Umbilical cord (tissue), 2 donors: ENCODE results near the gene PLEKHG5. TPM values are rescaled to one million over a fixed set of nuclear protein-coding genes. Genes with fewer than 3 reads are reported as not detected.
A peak's percentile ranks its signal among the peaks of the same experiment; 100 is the strongest.

Source experiments
- DNase-seq: peaks from one replicate; pipeline ENCODE4 v3.0.0-alpha.2; 2015; ENCODE audit warnings: low spot score
- total RNA-seq: library from RNA; depleted of rRNA; stranded (reverse); fragments of >200 nt; gene quantifications from one replicate; pipeline ENCODE4 v1.2.3, GENCODE V29; 2014; ENCODE audit warnings: low replicate concordance; ENCODE audit not compliant: insufficient read depth

PLEKHG5 gene, protein sequence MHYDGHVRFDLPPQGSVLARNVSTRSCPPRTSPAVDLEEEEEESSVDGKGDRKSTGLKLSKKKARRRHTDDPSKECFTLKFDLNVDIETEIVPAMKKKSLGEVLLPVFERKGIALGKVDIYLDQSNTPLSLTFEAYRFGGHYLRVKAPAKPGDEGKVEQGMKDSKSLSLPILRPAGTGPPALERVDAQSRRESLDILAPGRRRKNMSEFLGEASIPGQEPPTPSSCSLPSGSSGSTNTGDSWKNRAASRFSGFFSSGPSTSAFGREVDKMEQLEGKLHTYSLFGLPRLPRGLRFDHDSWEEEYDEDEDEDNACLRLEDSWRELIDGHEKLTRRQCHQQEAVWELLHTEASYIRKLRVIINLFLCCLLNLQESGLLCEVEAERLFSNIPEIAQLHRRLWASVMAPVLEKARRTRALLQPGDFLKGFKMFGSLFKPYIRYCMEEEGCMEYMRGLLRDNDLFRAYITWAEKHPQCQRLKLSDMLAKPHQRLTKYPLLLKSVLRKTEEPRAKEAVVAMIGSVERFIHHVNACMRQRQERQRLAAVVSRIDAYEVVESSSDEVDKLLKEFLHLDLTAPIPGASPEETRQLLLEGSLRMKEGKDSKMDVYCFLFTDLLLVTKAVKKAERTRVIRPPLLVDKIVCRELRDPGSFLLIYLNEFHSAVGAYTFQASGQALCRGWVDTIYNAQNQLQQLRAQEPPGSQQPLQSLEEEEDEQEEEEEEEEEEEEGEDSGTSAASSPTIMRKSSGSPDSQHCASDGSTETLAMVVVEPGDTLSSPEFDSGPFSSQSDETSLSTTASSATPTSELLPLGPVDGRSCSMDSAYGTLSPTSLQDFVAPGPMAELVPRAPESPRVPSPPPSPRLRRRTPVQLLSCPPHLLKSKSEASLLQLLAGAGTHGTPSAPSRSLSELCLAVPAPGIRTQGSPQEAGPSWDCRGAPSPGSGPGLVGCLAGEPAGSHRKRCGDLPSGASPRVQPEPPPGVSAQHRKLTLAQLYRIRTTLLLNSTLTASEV
- total RNA-seq, result 17.1 TPM

- no peak for DNase-seq
These were observed at the start of gene PLEKHG5 for GRCh38 chr1:6491480-6491962. PLEKHG5 (minus strand) TSS chr1:6491667; CDS start chr1:6477571, 14,096 bp downstream.

DNA sequence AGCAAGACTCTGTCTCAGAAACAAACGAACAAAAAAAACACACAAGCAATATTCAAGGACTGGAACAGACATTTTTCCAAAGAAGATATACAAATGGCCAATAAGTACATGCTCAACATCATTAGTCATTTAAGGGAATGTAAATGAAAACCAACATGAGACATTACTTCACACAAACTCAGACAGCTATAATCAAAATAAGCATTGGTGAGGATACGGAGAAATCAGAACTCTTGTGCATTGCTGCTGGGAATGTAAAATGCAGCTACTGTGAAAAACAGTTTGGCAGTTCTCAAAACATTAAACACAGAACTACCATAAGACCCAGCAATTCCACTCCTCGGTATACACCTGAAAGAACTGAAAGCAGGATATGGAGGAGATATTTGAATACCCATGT is 47.5 kb upstream of the PLEKHG5 start:
- no peak for DNase-seq

- DNase-seq, result no peak
These were observed 44.8 kb upstream of the PLEKHG5 start for GRCh38 chr1:6536291-6536690.

DNA sequence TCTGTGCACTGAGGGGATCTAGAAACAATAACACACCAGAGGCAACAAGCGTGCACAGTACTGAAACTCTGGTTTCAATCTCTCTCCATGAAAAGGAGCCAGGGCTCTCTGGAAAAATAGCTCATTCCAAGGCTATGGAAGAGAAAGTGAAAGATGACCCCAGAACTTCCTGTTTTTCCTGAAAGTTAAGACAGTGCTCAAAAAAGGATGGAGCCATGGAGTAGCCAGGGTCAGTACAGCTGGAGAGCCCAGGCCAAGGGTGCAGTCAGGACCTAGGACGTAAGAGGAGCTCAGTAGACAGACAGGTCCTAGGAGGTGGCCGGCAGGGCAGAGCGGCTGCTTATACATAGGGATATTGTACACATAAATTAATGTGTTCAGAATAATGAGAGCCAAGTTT is 43.7 kb upstream of the PLEKHG5 start:
- no peak for DNase-seq

GRCh38 chr1:6534248-6534822 is 42.9 kb upstream of the PLEKHG5 start:
- DNase-seq, result no peak

- no peak for DNase-seq
These were observed 40.5 kb upstream of the PLEKHG5 start for GRCh38 chr1:6531996-6532395.

DNA sequence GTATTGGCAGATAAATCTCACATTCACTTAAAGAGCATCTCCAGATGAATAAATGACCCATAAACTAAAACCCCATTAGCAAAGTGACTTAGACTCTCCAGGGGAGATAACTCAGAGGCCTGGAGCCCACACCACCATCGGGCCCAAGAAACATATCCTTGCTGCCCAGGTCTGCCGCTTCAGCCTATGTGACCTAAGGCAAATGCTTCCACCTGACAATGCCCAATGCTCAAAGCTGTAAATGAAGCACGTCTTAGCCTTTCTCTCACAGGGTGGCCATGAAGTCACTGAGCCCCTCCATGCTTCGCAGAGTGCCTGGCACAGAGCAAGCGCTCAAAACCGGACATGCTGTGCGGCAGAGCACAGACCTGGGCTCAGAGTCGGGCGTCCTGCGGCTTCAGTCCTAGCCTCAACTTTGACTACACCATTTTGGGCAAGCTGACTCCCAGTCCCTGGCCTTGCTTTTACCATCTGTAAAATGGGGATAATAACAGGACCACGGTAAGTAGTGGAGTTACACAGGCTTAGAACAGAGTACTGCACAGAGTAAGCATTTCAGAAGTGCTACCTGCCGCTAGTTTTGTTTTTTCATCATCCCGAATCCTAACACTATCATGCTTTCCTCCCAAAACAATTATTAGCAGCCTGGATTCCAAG is 39.2 kb upstream of the PLEKHG5 start:
- DNase-seq, result no peak

DNA sequence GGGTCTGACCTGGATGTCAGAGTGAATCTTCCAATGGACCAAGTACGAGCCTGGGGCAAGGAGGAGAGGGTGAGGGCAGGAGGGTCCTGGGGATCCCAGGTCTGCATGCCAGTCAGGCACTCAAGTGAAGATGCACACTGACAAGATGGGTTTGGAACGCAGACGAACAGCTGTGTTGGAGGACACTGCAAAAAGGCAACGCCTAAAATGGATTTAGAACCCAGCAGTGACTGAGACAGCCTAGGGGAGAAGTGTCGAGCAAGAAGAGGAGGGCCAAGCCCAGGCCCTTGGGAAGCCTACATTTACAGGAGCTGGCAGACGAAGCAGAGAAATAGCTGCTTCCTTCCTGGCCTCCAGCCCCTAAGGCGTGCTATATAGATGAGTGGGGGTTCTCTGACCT is 37.0 kb upstream of the PLEKHG5 start:
- no peak for DNase-seq

GRCh38 chr1:6526316-6526715 is 34.8 kb upstream of the PLEKHG5 start:
- no peak for DNase-seq

GRCh38 chr1:6523566-6523965 is 32.1 kb upstream of the PLEKHG5 start:
- no peak for DNase-seq

- DNase-seq, result no peak
These were observed 30.1 kb upstream of the PLEKHG5 start for GRCh38 chr1:6521536-6521935.

DNA sequence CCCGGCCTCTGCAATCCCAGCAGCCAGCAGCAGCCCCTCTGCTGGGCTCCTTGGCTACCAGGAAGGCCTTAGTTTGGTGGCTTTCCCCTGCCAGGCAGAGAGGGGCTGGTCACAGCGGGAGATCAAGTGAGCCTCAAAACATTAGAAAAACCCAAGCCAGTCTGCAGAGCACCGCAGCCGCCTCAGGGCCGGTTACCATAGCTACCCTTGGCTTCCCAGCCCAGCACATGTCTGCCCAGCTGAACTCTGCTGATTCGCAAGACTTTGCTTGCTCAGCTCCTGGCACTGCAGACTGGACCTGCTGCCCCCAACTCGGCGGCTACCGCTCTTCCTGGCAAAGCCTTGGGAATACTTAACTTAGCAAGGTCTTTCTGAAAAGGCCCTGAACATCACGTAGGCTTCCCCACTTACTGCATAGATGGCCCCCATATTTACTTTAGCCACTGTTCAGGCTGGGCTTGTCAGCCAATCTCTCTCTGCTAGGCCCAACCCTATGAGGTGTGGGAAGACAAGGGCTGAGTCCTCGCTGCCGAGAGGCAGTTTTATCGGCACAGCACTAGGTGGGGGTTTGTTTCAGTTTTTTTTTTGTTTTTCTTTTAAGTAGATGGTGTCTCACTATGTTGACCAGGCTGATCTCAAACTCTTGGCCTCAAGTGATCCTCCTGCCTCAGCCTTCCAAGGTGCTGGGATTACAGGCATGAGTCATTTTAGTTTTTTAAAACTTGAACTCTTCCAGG is 28.6 kb upstream of the PLEKHG5 start:
- DNase-seq, result peak; percentile 94

DNA sequence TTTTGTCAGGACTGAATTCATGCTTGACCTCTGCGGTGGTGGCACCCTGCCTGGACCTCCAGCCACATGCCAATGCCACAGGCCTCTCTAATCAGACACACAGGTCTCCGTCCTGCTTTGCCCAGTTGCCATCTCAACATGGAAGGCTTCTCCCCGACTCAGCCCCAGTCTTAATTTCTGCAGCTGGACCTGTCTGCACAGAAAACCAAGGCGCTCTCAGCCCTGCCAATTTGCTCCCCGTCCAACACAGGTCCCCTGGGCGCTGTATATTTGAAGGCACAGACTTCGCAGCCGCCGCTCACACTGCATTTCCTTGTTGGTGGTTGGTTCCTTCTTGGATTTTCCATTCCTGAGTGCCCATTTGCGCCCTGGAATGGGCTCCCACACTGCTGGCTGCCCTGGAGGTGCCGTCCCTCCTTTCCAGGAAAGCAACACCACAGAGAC is 28.0 kb upstream of the PLEKHG5 start:
- DNase-seq, result no peak

DNA sequence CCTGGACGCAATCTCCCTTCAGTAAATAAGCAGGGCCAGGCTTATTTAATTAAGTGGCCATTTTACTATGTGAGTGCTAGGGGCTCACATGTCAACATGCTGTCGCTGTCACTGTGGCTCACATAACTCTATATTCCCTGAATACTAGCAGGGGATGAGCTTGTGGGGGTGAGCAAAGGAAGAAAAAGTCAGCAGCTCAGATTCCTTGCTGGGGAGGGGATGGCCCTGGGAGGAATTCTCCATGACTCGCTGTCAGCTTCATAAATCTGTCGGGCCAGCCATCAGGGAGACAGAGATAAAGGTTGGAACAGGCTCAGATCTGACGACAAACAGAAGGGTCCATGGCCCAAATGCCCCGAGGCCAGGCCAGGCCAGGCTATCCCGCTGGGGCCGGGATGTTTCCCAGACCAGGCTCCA is 26.0 kb upstream of the PLEKHG5 start:
- no peak for DNase-seq

DNA sequence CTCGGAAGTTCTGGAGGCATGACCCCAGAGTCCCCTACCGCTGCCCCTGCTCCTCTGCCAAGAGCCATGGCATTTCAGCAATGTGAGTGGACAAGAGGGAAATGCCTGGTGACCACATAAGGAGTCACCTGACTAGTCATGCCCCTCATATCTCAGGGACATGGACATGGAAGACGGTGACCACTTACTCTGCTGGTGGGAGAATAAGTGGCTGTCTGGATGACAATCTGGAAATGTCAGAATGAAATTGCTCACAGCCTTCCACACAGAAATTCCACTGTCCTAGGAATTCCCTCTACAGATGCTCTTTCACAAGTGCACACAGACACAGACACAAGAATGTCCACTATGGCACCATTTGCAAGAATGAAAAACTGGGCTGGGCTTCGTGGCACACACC is 24.3 kb upstream of the PLEKHG5 start:
- no peak for DNase-seq

GRCh38 chr1:6513320-6513801 is 21.9 kb upstream of the PLEKHG5 start:
- DNase-seq, result no peak

DNA sequence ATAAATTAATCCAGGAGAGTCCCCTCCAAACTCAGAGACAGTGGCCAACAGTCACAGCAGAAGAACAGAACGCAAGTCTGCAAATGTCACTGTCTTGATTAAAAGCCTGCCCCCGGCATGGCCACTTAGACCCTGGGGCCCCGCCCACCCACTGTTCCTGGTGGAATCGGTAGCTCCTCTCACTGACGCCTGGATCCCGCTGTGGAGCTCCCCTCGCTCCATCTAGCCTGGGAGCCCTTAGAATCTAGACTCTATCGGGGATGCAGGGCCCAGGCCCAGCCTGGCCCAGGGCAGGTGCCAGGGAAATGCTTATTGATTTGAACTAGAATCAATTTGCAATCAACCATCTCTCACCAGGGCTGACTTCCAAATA is 21.4 kb upstream of the PLEKHG5 start:
- DNase-seq, result no peak

DNA sequence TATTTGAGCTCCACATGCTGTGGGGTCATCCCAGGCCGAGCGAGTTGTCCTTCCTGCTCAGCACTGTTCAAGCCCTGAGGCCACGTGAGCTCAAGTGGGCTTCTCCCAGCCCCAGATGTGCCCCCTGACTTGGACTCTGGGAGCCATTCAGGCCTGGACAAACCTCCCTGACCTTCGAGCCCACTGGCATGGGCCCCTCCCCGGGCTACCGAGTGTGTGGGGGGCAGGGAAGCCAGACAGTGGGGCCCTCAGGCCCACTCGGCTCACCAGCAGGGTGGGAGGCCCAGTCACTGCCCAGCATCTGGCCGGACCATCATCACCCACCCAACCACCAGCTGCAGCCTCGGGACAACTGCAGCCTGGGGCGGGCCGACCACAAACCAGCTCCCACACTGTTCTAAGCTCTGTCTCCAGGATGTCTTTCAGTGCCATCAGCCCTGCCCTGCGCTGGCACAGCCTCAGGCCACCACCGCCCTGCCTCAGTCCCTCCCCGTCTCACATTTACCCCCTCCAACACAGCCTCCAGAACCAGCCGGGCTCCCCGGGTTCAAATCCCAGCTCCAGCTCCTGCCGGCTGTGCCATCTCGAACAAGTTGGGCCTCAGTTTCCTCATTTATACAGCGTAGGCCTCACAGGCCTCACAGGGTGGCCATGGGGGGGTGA is 20.9 kb upstream of the PLEKHG5 start:
- DNase-seq, result no peak

GRCh38 chr1:6511561-6512244 is 20.2 kb upstream of the PLEKHG5 start:
- DNase-seq, result no peak
